Measurements from ENCODE around the gene PTGES2. TPM values are rescaled to one million over a fixed set of nuclear protein-coding genes. Genes with fewer than 3 reads are reported as not detected.
A peak's percentile ranks its signal among the peaks of the same experiment; 100 is the strongest.

Gene PTGES2
- total and polyA plus RNA-seq, 2 of the 13 experiments (the other 11 are each of a cell fraction or from before 2014, with no cell fraction given) = 63.7 to 79.8 TPM

DNA sequence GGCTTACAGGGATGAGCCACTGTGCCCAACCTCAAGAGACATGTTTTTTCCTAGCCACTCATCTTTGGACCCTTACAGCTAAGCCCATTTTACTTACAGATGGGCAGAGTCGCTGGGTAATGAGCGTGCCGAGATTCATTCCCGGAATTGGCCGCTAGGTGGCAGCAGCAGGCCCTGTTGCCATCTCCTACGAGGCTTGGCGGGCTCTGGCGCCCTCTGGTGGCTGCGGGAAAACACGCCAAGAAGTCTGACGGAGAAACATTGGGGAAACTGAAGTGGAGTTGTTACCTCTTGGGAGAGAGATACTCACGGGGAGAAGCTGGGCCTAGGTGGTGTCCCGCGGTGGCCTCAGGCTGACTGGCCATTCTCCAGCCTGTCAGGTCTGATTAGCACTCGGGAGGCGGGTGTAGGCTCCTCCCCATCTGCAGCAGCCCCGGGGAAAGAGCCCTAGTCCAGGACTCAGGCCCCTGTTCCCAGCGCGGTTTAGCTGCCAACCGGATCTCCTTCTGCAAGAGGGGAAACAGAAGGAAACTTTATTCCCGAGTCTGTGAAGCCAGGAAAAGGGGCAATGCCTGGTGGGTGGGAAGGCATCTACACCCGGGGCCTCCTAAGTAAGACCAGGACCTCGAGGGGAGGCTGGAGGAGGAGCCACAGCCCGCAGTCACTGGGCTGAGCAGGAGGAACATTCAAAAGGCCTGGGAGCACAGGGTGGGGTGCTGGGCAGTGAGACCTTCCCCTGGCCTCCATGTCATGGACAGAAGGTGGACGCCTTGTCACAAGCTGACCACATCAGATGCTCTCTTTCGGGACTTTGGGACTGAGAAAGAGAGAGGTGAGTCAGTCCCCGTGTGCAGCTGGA, 9.7 kb downstream of the PTGES2 start (continued):
- TF ChIP-seq, protein P1, sequence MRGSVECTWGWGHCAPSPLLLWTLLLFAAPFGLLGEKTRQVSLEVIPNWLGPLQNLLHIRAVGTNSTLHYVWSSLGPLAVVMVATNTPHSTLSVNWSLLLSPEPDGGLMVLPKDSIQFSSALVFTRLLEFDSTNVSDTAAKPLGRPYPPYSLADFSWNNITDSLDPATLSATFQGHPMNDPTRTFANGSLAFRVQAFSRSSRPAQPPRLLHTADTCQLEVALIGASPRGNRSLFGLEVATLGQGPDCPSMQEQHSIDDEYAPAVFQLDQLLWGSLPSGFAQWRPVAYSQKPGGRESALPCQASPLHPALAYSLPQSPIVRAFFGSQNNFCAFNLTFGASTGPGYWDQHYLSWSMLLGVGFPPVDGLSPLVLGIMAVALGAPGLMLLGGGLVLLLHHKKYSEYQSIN (CRISPR knock-in tag; IDR thresholded peaks at IDR 0.05; ENCODE audit: borderline replicate concordance) = no peak
- TF ChIP-seq ZNF138 (CRISPR knock-in tag; IDR thresholded peaks at IDR 0.05; ENCODE audit: low read depth) (no peak), KDM6A (CRISPR knock-in tag; IDR thresholded peaks at IDR 0.05; ENCODE audit: low read depth) (no peak), ZNF468 (CRISPR knock-in tag; IDR thresholded peaks at IDR 0.05) (no peak), ZSCAN25 (CRISPR knock-in tag; IDR thresholded peaks at IDR 0.05) (peak; percentile 47; the same call in 1 of the 2 replicates), ZFP37 (CRISPR knock-in tag; IDR thresholded peaks at IDR 0.05; ENCODE audit: borderline replicate concordance) (no peak), RFX5 (IDR thresholded peaks at IDR 0.05; ENCODE audit: low read depth, low read length) (no peak), EED (CRISPR knock-in tag; IDR thresholded peaks at IDR 0.05) (no peak), MEIS2 (CRISPR knock-in tag; IDR thresholded peaks at IDR 0.05) (no peak; the same call in 1 of the 2 replicates), MXI1 (IDR thresholded peaks at IDR 0.05; ENCODE audit: borderline replicate concordance, low read depth, low read length) (peak; percentile 51; the same call in 1 of the 3 replicates), ZNF329 (CRISPR knock-in tag; IDR thresholded peaks at IDR 0.05; ENCODE audit: low read depth) (0 out of 2 replicates have a peak, but pooled peaks have one; percentile 23)
- TF ChIP-seq, protein P2, sequence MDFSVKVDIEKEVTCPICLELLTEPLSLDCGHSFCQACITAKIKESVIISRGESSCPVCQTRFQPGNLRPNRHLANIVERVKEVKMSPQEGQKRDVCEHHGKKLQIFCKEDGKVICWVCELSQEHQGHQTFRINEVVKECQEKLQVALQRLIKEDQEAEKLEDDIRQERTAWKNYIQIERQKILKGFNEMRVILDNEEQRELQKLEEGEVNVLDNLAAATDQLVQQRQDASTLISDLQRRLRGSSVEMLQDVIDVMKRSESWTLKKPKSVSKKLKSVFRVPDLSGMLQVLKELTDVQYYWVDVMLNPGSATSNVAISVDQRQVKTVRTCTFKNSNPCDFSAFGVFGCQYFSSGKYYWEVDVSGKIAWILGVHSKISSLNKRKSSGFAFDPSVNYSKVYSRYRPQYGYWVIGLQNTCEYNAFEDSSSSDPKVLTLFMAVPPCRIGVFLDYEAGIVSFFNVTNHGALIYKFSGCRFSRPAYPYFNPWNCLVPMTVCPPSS (IDR thresholded peaks at IDR 0.05) = no peak
- TF ChIP-seq, protein P3, sequence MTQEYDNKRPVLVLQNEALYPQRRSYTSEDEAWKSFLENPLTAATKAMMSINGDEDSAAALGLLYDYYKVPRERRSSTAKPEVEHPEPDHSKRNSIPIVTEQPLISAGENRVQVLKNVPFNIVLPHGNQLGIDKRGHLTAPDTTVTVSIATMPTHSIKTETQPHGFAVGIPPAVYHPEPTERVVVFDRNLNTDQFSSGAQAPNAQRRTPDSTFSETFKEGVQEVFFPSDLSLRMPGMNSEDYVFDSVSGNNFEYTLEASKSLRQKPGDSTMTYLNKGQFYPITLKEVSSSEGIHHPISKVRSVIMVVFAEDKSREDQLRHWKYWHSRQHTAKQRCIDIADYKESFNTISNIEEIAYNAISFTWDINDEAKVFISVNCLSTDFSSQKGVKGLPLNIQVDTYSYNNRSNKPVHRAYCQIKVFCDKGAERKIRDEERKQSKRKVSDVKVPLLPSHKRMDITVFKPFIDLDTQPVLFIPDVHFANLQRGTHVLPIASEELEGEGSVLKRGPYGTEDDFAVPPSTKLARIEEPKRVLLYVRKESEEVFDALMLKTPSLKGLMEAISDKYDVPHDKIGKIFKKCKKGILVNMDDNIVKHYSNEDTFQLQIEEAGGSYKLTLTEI (CRISPR knock-in tag; conservative IDR thresholded peaks at IDR 0.05) = no peak
- TF ChIP-seq, protein P4, sequence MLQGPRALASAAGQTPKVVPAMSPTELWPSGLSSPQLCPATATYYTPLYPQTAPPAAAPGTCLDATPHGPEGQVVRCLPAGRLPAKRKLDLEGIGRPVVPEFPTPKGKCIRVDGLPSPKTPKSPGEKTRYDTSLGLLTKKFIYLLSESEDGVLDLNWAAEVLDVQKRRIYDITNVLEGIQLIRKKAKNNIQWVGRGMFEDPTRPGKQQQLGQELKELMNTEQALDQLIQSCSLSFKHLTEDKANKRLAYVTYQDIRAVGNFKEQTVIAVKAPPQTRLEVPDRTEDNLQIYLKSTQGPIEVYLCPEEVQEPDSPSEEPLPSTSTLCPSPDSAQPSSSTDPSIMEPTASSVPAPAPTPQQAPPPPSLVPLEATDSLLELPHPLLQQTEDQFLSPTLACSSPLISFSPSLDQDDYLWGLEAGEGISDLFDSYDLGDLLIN (CRISPR knock-in tag; IDR thresholded peaks at IDR 0.05; ENCODE audit: borderline replicate concordance) = no peak
- TF ChIP-seq, protein P5, sequence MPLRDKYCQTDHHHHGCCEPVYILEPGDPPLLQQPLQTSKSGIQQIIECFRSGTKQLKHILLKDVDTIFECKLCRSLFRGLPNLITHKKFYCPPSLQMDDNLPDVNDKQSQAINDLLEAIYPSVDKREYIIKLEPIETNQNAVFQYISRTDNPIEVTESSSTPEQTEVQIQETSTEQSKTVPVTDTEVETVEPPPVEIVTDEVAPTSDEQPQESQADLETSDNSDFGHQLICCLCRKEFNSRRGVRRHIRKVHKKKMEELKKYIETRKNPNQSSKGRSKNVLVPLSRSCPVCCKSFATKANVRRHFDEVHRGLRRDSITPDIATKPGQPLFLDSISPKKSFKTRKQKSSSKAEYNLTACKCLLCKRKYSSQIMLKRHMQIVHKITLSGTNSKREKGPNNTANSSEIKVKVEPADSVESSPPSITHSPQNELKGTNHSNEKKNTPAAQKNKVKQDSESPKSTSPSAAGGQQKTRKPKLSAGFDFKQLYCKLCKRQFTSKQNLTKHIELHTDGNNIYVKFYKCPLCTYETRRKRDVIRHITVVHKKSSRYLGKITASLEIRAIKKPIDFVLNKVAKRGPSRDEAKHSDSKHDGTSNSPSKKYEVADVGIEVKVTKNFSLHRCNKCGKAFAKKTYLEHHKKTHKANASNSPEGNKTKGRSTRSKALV (CRISPR knock-in tag; IDR thresholded peaks at IDR 0.05) = 0 out of 2 replicates have a peak, but pooled peaks have one; percentile 29
- TF ChIP-seq, protein P6, sequence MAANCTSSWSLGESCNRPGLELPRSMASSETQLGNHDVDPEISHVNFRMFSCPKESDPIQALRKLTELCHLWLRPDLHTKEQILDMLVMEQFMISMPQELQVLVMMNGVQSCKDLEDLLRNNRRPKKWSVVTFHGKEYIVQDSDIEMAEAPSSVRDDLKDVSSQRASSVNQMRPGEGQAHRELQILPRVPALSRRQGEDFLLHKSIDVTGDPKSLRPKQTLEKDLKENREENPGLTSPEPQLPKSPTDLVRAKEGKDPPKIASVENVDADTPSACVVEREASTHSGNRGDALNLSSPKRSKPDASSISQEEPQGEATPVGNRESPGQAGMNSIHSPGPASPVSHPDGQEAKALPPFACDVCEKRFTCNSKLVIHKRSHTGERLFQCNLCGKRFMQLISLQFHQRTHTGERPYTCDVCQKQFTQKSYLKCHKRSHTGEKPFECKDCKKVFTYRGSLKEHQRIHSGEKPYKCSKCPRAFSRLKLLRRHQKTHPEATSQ (CRISPR knock-in tag; IDR thresholded peaks at IDR 0.05; ENCODE audit: borderline replicate concordance) = no peak
- TF ChIP-seq, protein P7, sequence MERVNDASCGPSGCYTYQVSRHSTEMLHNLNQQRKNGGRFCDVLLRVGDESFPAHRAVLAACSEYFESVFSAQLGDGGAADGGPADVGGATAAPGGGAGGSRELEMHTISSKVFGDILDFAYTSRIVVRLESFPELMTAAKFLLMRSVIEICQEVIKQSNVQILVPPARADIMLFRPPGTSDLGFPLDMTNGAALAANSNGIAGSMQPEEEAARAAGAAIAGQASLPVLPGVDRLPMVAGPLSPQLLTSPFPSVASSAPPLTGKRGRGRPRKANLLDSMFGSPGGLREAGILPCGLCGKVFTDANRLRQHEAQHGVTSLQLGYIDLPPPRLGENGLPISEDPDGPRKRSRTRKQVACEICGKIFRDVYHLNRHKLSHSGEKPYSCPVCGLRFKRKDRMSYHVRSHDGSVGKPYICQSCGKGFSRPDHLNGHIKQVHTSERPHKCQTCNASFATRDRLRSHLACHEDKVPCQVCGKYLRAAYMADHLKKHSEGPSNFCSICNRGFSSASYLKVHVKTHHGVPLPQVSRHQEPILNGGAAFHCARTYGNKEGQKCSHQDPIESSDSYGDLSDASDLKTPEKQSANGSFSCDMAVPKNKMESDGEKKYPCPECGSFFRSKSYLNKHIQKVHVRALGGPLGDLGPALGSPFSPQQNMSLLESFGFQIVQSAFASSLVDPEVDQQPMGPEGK (CRISPR knock-in tag; IDR thresholded peaks at IDR 0.05) = peak; percentile 34; the same call in 1 of the 2 replicates
